Erythroblast (primary cell): Measurements from ENCODE around the gene EPN1.

ENCODE experiments used
- GATA1 ChIP-seq: IDR thresholded peaks from 2 replicates; pipeline ENCODE4 v1.6.1; 2011; ENCODE audit warnings: low read depth, mild to moderate bottlenecking, control low read depth, low read length, moderate library complexity
- POLR2A ChIP-seq: IDR thresholded peaks from 2 replicates; pipeline ENCODE4 v1.6.1; 2011; ENCODE audit warnings: mild to moderate bottlenecking, low read length

DNA sequence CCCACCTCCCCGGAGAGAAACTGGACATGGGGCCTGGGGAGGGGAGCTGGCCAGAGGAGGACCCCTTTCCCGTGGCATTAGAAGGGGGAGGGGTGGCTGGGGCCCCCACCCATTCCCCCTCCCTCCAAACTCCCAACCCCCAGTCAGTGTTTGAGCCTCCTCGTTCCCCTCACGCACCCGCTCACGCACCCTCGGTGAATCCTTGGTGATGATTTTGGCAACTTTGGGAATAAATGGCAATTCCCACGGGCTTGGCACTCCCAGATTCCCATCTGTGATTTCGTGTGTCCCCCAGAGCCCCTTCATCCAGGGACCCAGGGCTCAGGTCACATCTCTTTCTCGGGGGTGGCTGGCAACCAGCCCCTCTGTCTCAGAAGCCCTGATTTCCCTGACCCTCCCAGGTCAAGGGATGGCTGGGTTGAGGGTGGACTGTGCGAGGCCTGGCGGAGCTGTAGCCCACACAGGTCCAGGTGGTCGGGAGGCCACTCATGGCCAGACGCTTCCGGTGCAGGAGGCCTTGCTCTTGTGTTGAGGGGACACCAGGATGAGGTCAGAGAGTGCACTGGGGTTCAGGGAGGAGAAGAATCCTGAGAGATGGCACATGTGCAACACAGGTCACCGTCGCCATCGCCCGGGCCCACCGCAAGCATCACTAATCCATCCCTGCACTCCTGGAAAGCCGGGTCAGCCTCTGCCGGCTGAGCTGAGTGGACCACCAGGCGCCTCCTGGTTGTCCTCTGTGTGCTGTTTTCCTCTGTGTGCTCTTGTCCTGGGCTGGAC lies 20.7 kb downstream of the EPN1 start:
- no peak for TF ChIP-seq POLR2A
- no peak for TF ChIP-seq GATA1
